ENCODE data around the gene CAMK4.

The CAMK4 gene

DNA sequence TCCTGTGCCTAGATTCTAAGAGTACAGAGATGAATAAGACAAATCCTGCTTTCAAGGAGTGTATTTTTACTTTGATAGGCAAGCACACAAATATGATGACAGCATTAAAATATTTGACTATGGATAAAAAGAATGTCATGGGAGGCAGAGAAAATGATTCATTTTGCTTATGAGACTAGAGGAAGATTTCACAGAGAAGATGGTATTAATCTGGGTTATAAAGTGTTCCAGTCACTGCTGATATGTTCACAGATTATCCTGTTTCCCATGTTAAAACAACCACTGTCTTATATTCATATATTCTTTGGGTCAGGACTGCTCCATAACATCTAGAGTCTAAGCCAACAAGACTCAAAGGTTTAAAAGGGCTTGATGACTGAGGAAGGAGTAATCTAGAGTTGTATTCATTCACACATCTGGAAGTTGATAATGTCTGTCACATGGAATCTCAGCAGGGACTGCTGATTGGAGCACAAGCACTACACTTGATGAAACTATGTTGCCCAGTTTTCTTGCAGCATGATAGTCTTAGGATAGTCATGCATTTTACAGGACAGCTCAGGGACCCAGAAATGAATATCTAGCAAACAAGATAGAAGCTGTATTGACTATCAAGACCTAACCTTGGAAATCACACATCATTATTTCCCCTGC, 208.8 kb downstream of the CAMK4 start:
- TF ChIP-seq, protein P1, sequence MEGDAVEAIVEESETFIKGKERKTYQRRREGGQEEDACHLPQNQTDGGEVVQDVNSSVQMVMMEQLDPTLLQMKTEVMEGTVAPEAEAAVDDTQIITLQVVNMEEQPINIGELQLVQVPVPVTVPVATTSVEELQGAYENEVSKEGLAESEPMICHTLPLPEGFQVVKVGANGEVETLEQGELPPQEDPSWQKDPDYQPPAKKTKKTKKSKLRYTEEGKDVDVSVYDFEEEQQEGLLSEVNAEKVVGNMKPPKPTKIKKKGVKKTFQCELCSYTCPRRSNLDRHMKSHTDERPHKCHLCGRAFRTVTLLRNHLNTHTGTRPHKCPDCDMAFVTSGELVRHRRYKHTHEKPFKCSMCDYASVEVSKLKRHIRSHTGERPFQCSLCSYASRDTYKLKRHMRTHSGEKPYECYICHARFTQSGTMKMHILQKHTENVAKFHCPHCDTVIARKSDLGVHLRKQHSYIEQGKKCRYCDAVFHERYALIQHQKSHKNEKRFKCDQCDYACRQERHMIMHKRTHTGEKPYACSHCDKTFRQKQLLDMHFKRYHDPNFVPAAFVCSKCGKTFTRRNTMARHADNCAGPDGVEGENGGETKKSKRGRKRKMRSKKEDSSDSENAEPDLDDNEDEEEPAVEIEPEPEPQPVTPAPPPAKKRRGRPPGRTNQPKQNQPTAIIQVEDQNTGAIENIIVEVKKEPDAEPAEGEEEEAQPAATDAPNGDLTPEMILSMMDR (conservative IDR thresholded peaks at IDR 0.05) = no peak

DNA sequence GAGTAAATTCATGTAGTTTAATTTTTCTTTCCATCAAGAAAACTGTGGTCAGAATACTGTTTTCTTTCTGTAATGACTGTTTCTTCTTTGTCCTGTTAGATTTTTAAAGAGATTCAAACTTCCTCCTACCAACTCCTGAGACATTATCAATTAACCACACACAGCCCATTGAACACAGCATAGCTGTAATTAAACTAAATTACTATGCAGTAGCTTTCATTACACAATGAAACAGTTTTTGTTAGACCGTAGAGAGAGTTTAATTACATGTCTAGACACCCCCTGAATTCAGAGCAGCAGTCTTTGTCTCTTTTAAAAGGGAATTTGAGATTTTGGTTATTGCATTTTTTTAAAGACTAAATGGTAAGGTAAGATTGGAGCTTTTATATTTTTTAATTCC, 210.6 kb downstream of the CAMK4 start:
- TF ChIP-seq, protein P1 (conservative IDR thresholded peaks at IDR 0.05) = no peak
- no peak overlapping the region for H3K27ac ChIP-seq

More for the DNA sequence above, 208.8 kb downstream of the CAMK4 start:
- no peak overlapping the region for H3K27ac ChIP-seq

DNA sequence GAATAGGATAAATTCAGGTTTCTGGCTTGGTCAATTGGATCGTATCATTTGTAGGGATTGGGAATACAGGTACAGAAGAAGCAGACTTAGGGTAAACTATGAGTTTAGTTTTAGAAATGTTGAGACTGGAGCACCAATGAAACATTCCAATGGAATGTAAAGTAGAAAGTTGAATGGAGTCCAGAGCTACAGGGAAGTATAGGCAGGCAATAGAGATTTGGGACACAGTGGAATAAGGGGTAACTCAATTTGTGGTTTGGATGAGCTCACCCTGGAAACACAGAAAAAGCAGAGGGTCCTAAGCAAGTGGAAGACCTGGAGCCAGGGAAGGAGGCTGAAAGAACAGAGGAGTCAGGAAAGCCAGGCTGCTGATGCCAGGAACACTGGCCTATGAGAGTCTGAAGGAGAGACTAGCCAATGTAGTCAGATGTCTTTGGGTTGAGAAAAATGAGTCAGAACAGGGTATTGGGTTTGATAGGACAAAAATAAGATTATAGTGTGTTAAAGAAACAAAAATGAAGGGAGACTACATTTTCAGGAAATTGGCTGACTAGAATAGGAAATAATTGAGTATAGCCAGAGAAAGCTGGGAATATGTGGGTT, 215.4 kb downstream of the CAMK4 start:
- H3K27ac ChIP-seq = no peak overlapping the region
- TF ChIP-seq, protein P1 (conservative IDR thresholded peaks at IDR 0.05) = no peak

DNA sequence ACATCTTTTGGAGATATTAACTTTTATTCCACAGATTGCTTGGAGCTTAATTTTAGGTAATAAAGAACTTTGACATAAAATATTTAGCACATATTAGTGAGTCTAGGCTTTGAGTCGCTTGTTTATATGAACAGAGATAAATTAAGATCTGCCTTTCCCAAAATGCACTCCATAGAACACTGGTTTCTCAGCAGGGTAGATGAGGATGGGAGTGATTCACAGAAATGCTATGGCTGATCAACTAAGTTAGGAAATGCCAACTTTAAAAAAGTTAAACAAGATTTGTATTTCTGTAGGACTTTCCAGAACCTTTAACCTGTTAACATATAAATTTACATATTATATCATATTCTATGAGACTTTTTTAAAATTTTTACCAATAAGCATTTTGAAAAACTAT, 222.9 kb downstream of the CAMK4 start:
- no peak overlapping the region for H3K27ac ChIP-seq
- TF ChIP-seq, protein P1 (conservative IDR thresholded peaks at IDR 0.05) = no peak

DNA sequence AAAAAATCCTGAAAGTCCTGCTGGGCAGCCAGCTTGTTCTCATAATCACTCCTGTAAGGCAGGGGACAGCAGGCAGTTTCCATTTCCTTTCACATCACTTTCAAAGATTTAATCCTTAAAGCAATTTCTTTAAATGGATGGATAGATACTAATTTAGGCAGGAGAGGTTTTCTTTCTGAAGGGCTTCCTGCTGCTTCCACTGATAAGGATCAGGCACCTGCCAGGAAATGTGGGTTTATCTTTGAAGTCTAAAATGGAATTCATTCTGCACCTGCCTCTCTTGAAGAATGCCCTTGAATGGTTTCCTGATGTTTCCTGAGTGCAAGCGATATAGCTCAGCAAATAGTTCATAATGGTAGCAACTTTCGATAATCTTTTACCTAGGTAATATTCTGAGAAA, 223.6 kb downstream of the CAMK4 start:
- TF ChIP-seq, protein P1 (conservative IDR thresholded peaks at IDR 0.05) = no peak
- no peak overlapping the region for H3K27ac ChIP-seq

DNA sequence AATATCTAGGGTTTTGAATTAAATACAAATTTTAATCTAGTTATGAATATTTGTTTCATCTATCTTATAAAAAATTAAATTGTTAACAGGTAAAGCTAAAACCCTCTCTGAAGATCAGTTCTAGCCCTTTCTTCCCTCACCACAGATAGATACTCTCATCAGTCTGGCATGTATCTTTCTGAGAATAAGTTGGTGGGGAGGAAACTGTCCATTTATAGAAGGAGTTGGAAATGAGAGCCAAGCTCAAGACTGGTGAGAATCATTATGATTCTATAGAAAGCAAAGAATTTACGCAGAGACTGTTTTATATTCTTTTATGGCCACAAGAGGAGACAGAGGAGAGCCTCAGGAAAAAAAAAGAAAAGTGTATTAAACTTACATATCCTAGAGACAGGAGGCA, 229.1 kb downstream of the CAMK4 start:
- H3K27ac ChIP-seq = no peak overlapping the region
- TF ChIP-seq, protein P1 (conservative IDR thresholded peaks at IDR 0.05) = no peak

DNA sequence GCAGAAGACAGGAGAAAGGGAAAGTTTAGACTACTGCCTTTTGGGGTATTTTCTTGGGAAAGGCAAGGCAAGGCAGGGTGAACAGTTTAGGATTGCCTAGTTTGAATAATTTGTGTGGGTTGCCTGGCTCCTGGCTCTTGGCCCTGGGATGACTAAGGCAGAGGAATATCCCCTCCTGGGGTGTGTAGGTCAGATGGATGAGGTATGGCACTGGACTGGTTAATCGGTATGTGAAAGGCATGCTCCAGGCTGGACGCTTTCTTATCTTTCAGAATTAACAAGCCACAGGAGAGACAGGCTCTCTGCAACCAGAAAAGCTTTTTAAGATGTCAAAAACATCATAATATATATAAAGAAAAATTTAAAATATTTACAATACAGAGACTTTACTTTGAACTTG, 229.6 kb downstream of the CAMK4 start:
- no peak overlapping the region for H3K27ac ChIP-seq

More for the DNA sequence above, 229.6 kb downstream of the CAMK4 start:
- TF ChIP-seq, protein P1 (conservative IDR thresholded peaks at IDR 0.05) = no peak

Measured in VCaP (cell line).